ENCODE measurements around the gene PRMT1.

The PRMT1 gene

DNA sequence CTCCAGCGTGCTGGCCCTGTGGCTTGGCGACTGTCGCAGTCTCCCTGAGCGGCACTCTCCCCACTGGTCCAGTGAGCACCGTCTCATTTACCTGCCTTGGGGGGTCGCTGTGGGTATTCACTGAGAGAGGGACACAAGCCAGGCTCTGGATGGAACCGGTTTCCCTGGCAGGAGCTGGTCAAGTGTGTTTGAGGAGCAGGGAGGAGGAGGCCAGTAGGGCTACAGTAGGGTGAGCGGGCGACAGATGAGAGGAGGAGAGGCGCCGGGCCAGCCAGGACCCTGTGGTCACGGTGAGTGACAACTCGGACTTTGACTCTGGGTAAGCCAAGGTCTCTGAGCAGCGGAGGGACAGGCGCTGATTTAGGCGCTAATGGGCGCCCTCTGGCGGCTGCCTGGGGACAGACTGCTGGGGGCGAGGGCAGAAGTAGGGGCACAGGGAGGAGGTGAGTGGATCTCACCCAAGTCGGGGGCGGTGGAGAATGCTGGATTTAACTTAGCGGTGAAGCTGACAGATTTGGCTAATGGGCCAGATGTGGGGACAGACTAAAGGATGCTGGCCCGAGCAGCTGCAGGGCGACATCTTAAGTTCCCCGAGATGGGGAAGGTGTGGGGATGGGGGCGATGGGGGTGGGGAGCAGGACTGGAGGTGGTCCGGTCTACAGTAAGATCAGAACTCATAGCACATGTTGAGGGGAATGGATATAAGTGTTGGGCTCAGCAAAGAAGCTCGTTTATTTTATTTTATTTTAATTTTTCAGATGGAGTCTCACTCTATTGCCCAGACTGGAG, 4.7 kb upstream of the PRMT1 start:
- no peak for DNase-seq (ENCODE audit: low read depth)
- H3K4me3 ChIP-seq (ENCODE audit: low read depth, low read length) = peak overlapping the region; percentile 16; the same call in 1 of the 2 replicates
- TF ChIP-seq, protein P1, sequence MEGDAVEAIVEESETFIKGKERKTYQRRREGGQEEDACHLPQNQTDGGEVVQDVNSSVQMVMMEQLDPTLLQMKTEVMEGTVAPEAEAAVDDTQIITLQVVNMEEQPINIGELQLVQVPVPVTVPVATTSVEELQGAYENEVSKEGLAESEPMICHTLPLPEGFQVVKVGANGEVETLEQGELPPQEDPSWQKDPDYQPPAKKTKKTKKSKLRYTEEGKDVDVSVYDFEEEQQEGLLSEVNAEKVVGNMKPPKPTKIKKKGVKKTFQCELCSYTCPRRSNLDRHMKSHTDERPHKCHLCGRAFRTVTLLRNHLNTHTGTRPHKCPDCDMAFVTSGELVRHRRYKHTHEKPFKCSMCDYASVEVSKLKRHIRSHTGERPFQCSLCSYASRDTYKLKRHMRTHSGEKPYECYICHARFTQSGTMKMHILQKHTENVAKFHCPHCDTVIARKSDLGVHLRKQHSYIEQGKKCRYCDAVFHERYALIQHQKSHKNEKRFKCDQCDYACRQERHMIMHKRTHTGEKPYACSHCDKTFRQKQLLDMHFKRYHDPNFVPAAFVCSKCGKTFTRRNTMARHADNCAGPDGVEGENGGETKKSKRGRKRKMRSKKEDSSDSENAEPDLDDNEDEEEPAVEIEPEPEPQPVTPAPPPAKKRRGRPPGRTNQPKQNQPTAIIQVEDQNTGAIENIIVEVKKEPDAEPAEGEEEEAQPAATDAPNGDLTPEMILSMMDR (IDR thresholded peaks at IDR 0.05; ENCODE audit: low read depth, low read length, missing control alignments) = peak; percentile 97

DNA sequence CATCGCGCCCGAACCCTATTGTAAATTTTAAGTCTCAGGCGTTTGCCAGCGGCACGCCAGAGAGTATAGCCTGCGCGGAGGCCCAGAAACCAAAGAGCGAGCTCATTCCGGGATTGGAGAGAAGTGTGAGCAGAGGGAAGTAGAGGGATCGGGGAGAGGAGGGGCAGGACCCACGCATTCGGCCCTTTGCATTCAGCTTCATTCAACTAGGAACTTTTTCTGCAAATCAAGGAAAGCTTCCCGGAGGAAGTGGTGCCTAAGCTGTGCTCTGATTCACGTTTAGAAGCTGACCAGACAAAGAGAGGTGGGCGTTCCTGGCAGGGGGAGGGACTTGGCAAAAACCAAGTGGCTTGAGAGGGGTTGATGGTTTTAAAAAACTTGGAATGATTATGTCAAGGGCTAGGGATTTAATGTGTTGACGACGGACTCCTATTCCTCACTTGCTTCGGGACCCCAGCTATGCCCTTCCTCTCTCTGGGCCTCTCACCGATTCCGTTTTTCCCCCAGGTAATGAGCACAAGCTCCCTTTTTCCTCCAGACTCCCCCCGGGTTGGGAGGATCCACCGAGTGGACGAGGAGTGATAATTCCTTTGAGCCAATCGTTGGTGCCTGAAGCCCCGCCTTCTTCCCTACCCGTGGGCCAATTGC, 811 bp upstream of the PRMT1 start:
- peak overlapping the region; percentile 90 for H3K4me3 ChIP-seq (ENCODE audit: low read depth, low read length)
- TF ChIP-seq, protein P1 (IDR thresholded peaks at IDR 0.05; ENCODE audit: low read depth, low read length, missing control alignments) = no peak
- DNase-seq (ENCODE audit: low read depth) = peak; percentile 89

DNA sequence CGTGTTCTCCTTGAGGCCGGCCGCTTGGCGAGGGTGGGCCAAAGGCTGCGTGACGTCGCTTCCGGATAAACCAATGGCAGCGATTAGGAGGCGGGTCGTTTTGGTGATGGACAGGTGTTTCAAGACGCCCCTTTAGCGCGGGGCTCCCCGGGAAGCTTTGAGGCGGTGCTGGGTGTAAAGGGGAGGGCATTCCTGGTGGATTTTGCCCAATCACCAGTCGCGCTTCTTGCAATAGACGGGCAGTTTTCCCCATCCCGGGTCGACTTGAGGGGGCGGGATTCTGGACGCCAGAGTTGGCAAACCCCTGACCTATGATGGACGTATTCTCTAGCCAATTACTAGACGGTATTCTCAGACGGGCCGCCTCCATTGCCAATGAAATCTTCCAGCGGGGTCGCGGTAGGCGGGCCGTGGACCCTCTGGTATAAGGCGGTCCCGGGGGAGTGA, 264 bp upstream of the PRMT1 start:
- peak overlapping the region; percentile 100 for H3K4me3 ChIP-seq (ENCODE audit: low read depth, low read length)
- TF ChIP-seq, protein P1 (IDR thresholded peaks at IDR 0.05; ENCODE audit: low read depth, low read length, missing control alignments) = no peak
- peak; percentile 100 for DNase-seq (ENCODE audit: low read depth)

DNA sequence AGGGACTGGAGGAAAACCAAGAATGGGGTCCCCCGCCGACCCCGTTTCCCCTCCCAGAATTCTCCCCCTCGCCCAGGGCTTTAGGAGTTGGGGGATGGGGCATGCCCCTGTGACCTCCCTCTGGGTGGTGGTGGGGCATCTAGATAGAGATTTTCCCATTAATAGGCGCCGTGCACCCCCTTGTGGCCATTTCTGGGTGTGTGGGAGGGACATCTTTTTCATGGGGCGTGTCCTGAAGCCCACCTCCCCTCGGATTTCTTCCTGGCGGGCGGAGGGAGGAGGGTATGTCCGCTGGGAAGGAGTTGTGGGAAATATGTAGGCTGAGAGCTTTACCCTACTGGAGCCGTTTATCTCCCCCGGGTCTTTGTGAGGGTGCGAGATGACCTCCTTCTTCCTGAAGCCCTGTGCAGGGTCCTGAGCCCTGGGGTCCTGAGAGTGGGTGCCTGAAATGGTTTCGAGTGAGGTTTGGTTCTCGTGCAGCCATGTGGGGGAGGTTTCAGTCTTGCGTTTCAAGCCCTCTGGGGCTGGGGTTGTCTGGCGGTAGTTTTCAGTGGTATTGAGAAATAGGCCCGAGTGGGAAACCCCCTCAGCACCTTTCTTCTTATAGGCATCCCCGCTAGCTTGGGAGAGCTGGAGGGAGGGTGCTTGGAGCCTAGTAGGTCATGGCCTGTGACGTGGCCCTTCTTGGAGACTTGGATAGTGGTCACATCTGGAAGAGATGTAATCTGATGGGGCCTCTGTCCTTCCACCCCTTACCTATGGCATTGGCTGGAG, 1.0 kb downstream of the PRMT1 start:
- peak; percentile 76 for DNase-seq (ENCODE audit: low read depth)
- peak overlapping the region; percentile 100 for H3K4me3 ChIP-seq (ENCODE audit: low read depth, low read length)
- TF ChIP-seq, protein P1 (IDR thresholded peaks at IDR 0.05; ENCODE audit: low read depth, low read length, missing control alignments) = peak; percentile 63

DNA sequence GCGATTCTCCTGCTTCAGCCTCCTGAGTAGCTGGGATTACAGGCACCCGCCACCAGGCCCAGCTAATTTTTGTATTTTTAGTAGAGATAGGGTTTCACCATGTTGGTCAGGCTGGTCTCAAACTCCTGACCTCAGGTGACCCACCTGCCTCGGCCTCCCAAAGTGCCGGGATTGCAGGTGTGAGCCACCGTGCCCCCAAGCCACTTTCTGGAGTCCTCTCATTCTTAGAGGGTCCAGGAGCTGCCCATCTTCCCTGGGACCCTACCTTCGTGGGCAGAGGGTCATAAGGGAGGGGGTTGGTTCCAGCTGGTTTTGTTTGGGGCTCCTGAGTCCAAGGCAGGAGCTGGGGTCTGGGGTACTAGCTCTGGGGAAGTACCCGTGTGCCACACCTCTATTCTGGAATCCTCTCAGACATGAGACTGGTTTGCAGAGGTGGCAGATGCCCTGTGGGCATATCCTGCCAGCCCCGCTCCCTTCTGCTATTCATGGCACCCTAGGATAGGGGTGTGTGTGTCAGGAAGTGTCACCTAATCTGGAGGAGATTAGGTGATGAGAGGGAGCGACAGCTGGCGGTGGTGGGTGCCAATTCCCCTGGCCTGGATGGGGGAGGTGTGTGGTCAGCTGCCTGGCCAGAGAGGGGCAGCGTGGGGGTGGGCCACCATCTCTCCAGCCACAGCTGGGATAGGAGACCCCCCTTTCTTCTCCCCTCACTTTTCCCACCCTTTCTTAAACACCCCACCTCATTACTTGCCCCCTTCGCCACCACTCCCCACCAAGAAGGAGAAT, 2.1 kb downstream of the PRMT1 start:
- peak overlapping the region; percentile 100 for H3K4me3 ChIP-seq (ENCODE audit: low read depth, low read length)
- TF ChIP-seq, protein P1 (IDR thresholded peaks at IDR 0.05; ENCODE audit: low read depth, low read length, missing control alignments) = no peak
- no peak for DNase-seq (ENCODE audit: low read depth)

DNA sequence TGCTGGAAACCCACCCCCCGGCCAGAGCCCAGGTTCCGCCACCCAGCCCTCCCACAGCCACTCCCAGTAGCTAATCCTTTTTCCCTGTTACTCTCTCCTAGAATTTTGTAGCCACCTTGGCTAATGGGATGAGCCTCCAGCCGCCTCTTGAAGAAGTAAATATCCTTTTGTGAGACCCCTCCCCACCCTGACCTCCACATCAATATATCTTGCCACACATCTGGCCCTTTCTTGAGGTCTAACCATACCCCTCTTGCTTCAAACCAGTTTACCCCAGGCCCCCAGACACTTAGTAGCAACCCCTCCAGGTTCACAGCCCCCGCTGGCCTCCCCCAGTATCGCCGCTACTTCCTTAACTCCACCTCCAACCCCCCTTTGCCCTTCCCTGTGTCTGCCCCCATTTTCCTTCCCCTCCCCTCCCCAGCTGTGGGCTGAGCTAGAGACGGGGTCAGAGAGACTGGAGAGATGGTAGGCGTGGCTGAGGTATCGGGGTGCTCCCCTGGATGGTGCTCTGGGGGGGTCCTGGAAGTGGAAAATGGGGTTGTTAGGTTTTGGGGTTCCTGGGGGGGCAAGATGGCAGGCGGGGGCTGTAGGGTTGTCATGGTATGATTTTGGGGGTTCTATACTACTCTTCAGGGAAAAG, 2.8 kb downstream of the PRMT1 start:
- H3K4me3 ChIP-seq (ENCODE audit: low read depth, low read length) = peak overlapping the region; percentile 44
- TF ChIP-seq, protein P1 (IDR thresholded peaks at IDR 0.05; ENCODE audit: low read depth, low read length, missing control alignments) = no peak

More for the DNA sequence above, 2.8 kb downstream of the PRMT1 start:
- DNase-seq (ENCODE audit: low read depth) = no peak

All from GM12864 (cell line).